ENCODE measurements around the gene CRADD.

Gene CRADD

DNA sequence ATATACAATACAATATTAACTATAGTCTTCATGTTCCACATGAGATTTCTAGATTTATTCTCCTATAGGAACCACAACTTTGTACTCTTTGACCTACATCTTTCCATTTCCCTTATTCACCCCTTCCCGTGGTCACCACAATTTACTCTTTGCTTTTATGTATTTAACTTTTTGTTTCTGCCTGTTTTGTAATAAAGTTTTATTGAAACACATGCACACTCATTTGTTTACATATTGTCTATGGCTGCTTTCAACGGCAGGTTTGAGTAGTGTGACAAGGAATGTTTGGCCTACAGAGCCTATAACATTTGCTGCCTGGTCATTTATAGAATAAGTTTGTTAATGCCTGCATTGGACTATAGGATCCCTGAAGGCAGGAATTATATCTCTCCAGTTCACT, 231.1 kb downstream of the CRADD start:
- Histone ChIP-seq H3K9ac (ENCODE audit: low read length) (no peak overlapping the region), H3K4me3 (ENCODE audit: low read length) (no peak overlapping the region), H3K27me3 (replicated peaks; ENCODE audit: control insufficient read depth, insufficient read depth, low read length) (no peaks in the 10 kb centered on the region), H3K4me1 (ENCODE audit: control insufficient read depth, insufficient read depth, low read length) (peaks cover 6% of the 10 kb centered on the region), H3K36me3 (ENCODE audit: control insufficient read depth, insufficient read depth, low read length, severe bottlenecking) (no peaks in the 10 kb centered on the region), H3K9me3 (ENCODE audit: control insufficient read depth, low read length) (no peaks in the 10 kb centered on the region)
- no peak for DNase-seq (ENCODE audit: low read depth)

DNA sequence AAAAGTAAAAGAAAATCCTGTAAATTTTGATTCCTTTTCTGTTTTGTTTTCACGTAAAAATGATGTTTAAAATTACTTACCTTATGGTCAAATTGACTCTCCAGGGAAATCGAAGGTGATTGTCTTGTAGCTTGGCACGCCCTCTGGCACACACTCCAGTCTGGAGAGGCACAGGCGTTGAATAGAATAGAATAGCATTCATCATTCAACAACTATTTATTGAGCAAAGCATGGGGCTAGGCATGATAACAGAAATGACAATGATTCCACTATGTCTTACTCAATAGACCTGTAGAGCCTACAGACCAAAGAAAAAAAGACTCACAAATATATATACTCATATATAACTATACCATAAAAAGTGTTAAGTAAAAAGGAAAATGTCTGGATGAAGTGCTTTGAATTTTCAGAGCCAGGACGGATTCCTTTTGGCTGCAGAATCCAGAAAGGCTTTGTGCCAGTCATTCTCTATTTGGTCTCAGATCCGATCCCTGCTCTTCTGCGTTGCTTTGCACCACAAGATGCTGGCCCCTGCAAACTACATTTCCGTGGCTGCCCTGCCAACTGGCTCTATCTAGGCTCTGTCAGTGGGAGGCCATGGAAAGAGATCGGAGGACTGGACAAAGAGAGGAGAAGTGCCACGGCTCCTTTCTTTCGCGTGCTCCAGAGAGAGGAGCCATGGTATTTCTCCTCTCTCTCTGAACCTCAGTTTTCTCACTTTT, 231.8 kb downstream of the CRADD start:
- Histone ChIP-seq H3K27me3 (replicated peaks; ENCODE audit: control insufficient read depth, insufficient read depth, low read length) (no peaks in the 10 kb centered on the region), H3K4me1 (ENCODE audit: control insufficient read depth, insufficient read depth, low read length) (peaks cover 11% of the 10 kb centered on the region), H3K9ac (ENCODE audit: low read length) (no peak overlapping the region), H3K4me3 (ENCODE audit: low read length) (no peak overlapping the region), H3K36me3 (ENCODE audit: control insufficient read depth, insufficient read depth, low read length, severe bottlenecking) (no peaks in the 10 kb centered on the region), H3K9me3 (ENCODE audit: control insufficient read depth, low read length) (no peaks in the 10 kb centered on the region)
- no peak for DNase-seq (ENCODE audit: low read depth)

DNA sequence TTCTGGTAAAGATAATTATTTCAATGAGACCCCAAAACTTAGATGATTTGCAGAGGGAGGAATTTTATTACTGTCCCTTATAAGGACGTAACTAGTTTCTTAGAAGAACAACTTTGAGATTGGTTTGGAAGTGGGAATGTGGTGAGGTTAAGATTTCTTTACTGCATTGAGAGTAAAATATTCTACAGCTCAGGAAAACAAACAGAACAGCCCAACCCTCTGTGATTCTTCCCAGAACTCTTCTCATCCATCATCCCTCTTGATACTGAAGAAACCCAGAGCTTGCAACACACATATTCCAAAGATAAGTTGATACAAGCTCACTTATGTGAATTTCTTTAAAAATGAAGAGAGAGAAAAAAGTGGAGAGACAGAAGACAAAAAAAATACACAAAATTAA, 234.2 kb downstream of the CRADD start:
- H3K4me3 ChIP-seq (ENCODE audit: low read length): no peak overlapping the region
- H3K36me3 ChIP-seq (ENCODE audit: control insufficient read depth, insufficient read depth, low read length, severe bottlenecking): no peaks in the 10 kb centered on the region
- H3K9me3 ChIP-seq (ENCODE audit: control insufficient read depth, low read length): no peaks in the 10 kb centered on the region
- no peaks in the 10 kb centered on the region for H3K27me3 ChIP-seq (replicated peaks; ENCODE audit: control insufficient read depth, insufficient read depth, low read length)
- no peak overlapping the region for H3K9ac ChIP-seq (ENCODE audit: low read length)
- peaks cover 16% of the 10 kb centered on the region for H3K4me1 ChIP-seq (ENCODE audit: control insufficient read depth, insufficient read depth, low read length)
- peak; percentile 48 for DNase-seq (ENCODE audit: low read depth)

DNA sequence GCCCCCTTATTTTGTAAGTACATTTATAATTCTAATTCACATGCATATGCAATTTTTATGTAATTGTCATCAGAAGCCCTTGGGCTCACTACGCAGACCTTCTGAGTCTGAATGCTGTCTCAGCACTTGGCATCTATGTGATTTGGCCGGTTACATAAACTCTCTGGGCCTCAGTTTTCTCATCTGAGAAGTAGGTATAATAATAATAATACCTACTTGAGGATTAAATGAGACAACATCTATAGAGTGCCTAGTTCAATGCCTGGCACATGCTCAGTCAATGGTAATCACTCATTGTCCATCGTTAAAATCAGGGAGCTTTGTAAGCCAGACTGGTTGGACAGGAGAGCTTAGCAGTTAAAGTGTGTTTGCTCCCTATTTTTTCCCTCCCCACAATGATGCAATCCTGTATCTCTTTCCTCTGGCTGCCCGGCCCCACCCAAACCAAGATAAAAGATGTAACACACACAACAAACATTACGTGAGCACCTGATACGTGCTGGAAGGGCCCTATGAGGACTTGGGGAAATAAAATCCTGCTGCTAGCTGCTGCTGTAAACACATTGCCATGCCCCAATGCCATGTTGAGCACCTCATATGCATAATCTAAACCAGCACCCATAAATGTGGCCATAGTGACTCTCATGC, 235.0 kb downstream of the CRADD start:
- Histone ChIP-seq H3K9me3 (ENCODE audit: control insufficient read depth, low read length) (no peaks in the 10 kb centered on the region), H3K36me3 (ENCODE audit: control insufficient read depth, insufficient read depth, low read length, severe bottlenecking) (no peaks in the 10 kb centered on the region), H3K4me1 (ENCODE audit: control insufficient read depth, insufficient read depth, low read length) (peaks cover 19% of the 10 kb centered on the region), H3K9ac (ENCODE audit: low read length) (no peak overlapping the region), H3K27me3 (replicated peaks; ENCODE audit: control insufficient read depth, insufficient read depth, low read length) (no peaks in the 10 kb centered on the region), H3K4me3 (ENCODE audit: low read length) (no peak overlapping the region)
- no peak for DNase-seq (ENCODE audit: low read depth)

DNA sequence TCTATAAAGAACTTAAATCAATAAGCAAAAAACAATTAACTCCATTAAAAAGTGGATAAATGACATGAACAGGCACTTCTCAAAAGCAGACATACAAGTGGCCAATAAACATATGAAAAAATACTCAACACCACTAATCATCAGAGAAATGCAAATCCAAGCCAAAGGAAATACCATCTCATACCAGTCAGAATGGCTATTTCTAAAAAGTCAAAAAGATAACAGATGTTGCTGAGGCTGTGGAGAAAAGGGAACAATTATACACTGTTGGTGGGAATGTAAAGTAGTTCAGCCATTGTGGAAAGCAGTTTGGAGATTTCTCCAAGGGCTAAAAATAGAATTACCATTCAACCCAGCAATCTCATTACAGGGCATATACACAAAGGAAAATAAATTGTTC, 236.7 kb downstream of the CRADD start:
- H3K9me3 ChIP-seq (ENCODE audit: control insufficient read depth, low read length): no peaks in the 10 kb centered on the region
- peaks cover 32% of the 10 kb centered on the region for H3K4me1 ChIP-seq (ENCODE audit: control insufficient read depth, insufficient read depth, low read length)
- no peaks in the 10 kb centered on the region for H3K36me3 ChIP-seq (ENCODE audit: control insufficient read depth, insufficient read depth, low read length, severe bottlenecking)
- DNase-seq (ENCODE audit: low read depth): peak; percentile 77
- H3K4me3 ChIP-seq (ENCODE audit: low read length): no peak overlapping the region
- H3K9ac ChIP-seq (ENCODE audit: low read length): peak overlapping the region; percentile 6
- H3K27me3 ChIP-seq (replicated peaks; ENCODE audit: control insufficient read depth, insufficient read depth, low read length): no peaks in the 10 kb centered on the region

DNA sequence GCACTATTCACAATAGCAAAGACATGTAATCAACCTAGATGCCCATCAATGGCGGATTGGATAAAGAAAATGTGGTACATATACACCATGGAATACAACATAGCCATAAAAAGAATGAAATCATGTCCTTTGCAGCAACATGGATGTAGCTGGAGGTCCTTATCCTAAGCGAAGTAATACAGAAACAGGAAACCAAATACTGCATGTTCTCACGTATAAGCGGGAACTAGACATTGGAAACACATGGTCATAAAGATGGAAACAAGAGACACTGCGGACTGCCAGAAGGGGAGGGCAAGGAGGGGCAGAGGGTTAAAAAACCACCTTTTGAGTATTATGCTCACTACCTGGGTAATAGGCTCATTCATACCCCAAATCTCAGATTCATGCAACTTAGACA, 237.1 kb downstream of the CRADD start:
- Histone ChIP-seq H3K4me3 (ENCODE audit: low read length) (no peak overlapping the region), H3K27me3 (replicated peaks; ENCODE audit: control insufficient read depth, insufficient read depth, low read length) (no peaks in the 10 kb centered on the region), H3K9ac (ENCODE audit: low read length) (peak overlapping the region; percentile 22), H3K9me3 (ENCODE audit: control insufficient read depth, low read length) (no peaks in the 10 kb centered on the region), H3K4me1 (ENCODE audit: control insufficient read depth, insufficient read depth, low read length) (peaks cover 30% of the 10 kb centered on the region), H3K36me3 (ENCODE audit: control insufficient read depth, insufficient read depth, low read length, severe bottlenecking) (no peaks in the 10 kb centered on the region)
- DNase-seq (ENCODE audit: low read depth): no peak

DNA sequence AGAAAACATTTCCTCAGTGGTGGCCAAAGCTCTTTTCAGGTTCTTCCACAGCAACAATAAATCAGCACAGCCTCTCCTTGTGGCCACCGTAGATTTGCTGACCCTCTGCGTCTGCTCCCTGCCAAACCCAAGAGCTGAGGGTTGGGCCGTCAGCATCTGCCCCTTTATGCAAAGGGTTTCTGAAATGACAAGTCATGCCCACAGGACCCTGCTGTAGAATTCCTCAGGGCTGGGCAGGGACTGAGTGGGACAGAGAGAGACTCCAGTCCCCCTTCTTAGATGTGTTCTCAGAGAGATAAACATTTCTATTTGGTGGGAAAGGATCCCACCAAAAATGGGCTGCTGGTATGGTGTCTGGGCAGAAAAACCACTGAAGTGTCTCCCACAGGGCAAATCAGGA, 238.2 kb downstream of the CRADD start:
- no peaks in the 10 kb centered on the region for H3K27me3 ChIP-seq (replicated peaks; ENCODE audit: control insufficient read depth, insufficient read depth, low read length)
- no peaks in the 10 kb centered on the region for H3K36me3 ChIP-seq (ENCODE audit: control insufficient read depth, insufficient read depth, low read length, severe bottlenecking)
- peaks cover 28% of the 10 kb centered on the region for H3K4me1 ChIP-seq (ENCODE audit: control insufficient read depth, insufficient read depth, low read length)
- H3K9ac ChIP-seq (ENCODE audit: low read length): no peak overlapping the region
- H3K4me3 ChIP-seq (ENCODE audit: low read length): no peak overlapping the region
- DNase-seq (ENCODE audit: low read depth): no peak
- no peaks in the 10 kb centered on the region for H3K9me3 ChIP-seq (ENCODE audit: control insufficient read depth, low read length)

DNA sequence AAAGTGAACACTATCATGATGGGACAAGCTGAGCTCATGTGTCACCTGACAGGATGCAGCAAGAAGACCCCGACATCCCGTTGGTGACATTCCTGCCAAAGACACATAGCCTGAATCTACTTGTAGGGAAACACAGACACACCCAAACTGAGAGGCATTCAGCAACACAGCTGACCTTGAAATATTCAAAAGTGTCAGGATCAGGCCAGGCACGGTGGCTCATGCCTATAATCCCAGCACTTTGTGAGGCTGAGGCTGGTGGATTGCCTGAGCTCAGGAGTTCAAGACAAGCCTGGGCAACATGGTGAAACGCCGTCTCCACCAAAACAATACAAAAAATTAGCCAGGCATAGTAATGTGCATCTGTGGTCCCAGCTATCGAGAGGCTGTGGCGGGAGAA, 239.2 kb downstream of the CRADD start:
- DNase-seq (ENCODE audit: low read depth): no peak
- H3K4me1 ChIP-seq (ENCODE audit: control insufficient read depth, insufficient read depth, low read length): peaks cover 28% of the 10 kb centered on the region
- H3K27me3 ChIP-seq (replicated peaks; ENCODE audit: control insufficient read depth, insufficient read depth, low read length): no peaks in the 10 kb centered on the region
- H3K4me3 ChIP-seq (ENCODE audit: low read length): no peak overlapping the region
- no peak overlapping the region for H3K9ac ChIP-seq (ENCODE audit: low read length)
- H3K9me3 ChIP-seq (ENCODE audit: control insufficient read depth, low read length): no peaks in the 10 kb centered on the region
- no peaks in the 10 kb centered on the region for H3K36me3 ChIP-seq (ENCODE audit: control insufficient read depth, insufficient read depth, low read length, severe bottlenecking)

DNA sequence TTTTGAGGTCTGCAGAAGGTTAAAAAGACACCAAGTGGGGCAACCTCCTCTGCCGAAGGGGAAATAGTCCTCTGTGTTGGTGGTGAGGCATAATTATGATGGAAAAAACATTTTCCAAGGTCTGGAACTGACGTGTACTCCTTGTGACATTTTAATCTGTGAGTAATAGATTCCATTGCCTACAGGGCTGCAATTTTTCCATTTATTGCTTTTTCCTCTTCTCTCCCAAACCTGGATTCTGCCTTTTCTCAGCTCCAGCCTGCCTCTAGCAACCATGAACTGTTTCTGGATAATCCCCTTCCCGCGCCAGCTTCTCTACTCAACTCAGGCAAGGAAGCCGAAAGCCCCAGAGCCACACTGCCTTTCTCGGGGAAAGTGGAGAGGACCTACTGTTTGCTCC, 241.1 kb downstream of the CRADD start:
- peak overlapping the region; percentile 21 for H3K4me3 ChIP-seq (ENCODE audit: low read length)
- no peaks in the 10 kb centered on the region for H3K27me3 ChIP-seq (replicated peaks; ENCODE audit: control insufficient read depth, insufficient read depth, low read length)
- H3K9ac ChIP-seq (ENCODE audit: low read length): peak overlapping the region; percentile 76
- H3K36me3 ChIP-seq (ENCODE audit: control insufficient read depth, insufficient read depth, low read length, severe bottlenecking): no peaks in the 10 kb centered on the region
- H3K9me3 ChIP-seq (ENCODE audit: control insufficient read depth, low read length): no peaks in the 10 kb centered on the region
- peak; percentile 84 for DNase-seq (ENCODE audit: low read depth)
- H3K4me1 ChIP-seq (ENCODE audit: control insufficient read depth, insufficient read depth, low read length): peaks cover 34% of the 10 kb centered on the region

DNA sequence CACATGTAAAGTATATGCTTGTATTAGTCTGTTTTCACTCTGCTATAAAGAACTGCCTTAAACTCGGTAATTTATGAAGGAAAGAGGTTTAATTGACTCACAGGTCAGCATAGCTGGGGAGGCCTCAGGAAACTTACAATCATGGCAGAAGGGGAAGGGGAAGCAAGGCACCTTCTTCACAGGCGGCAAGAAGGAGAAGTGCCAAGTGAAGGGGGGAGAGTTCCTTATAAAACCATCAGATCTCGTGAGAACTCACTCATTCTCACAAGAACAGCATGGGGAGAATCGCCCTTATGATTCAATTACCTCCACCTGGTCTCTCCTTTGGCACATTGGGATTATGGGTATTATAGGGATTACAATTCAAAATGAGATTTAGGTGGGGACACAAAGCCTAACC, 241.7 kb downstream of the CRADD start:
- Histone ChIP-seq H3K4me3 (ENCODE audit: low read length) (peak overlapping the region; percentile 21), H3K9me3 (ENCODE audit: control insufficient read depth, low read length) (no peaks in the 10 kb centered on the region), H3K9ac (ENCODE audit: low read length) (peak overlapping the region; percentile 76), H3K27me3 (replicated peaks; ENCODE audit: control insufficient read depth, insufficient read depth, low read length) (no peaks in the 10 kb centered on the region), H3K36me3 (ENCODE audit: control insufficient read depth, insufficient read depth, low read length, severe bottlenecking) (no peaks in the 10 kb centered on the region), H3K4me1 (ENCODE audit: control insufficient read depth, insufficient read depth, low read length) (peaks cover 29% of the 10 kb centered on the region)
- DNase-seq (ENCODE audit: low read depth): no peak

DNA sequence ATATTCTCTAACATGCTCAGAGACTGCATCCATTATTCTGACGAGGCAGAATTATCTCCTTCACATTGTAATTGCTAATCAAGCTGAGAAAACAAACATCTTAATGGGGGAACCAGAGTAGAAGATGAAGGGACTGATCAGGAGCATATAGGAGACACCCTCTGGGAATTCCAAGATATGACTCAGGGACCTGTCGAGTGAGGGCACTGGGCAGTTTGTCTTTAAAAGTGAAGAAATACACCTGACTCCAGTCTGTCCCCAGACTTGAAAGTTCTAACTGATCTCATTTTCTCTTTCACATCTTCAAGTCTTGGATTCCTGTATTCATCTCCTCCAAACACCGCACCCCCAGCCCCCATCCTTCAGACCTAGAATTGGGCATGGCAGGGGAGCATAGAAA, 244.3 kb downstream of the CRADD start:
- Histone ChIP-seq H3K27me3 (replicated peaks; ENCODE audit: control insufficient read depth, insufficient read depth, low read length) (no peaks in the 10 kb centered on the region), H3K4me1 (ENCODE audit: control insufficient read depth, insufficient read depth, low read length) (peaks cover 24% of the 10 kb centered on the region), H3K36me3 (ENCODE audit: control insufficient read depth, insufficient read depth, low read length, severe bottlenecking) (no peaks in the 10 kb centered on the region), H3K9me3 (ENCODE audit: control insufficient read depth, low read length) (peaks cover 18% of the 10 kb centered on the region), H3K4me3 (ENCODE audit: low read length) (no peak overlapping the region), H3K9ac (ENCODE audit: low read length) (no peak overlapping the region)
- no peak for DNase-seq (ENCODE audit: low read depth)
